GM21423 (cell line): Measurements from ENCODE around the gene PDPR.
"Not testable (repeated sequence)": the region's sequence is repeated elsewhere in the genome, so short reads cannot be mapped to it uniquely, and the experiment has no call there.

Source experiments
- ATAC-seq: cut with Tn5 transposase; IDR thresholded peaks from one replicate; pipeline ENCODE4 v1.9.1; 2021; ENCODE audit warnings: mild to moderate bottlenecking, moderate library complexity; ENCODE audit not compliant: unreplicated experiment

PDPR gene

GRCh38 chr16:70160821-70161220 lies 46.7 kb downstream of the PDPR start:
- ATAC-seq: no peak

DNA sequence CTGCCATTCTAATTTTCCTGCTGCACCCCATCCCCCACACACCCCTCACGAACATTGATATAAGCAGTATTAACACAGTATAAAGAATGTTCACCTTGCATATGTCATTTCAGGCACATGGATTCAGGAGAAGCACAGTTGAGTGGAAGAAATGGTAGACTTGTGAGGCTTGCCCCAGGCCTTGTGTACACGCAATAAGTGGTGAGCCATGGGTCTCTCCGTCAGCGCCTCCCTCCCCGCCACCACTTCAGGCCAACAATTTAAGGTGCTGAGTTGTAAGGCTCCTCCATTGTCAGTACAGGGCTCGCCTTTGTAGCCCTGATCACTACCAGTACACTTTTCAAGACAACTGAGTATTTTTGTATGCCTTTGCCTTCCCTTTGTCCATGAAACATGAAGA lies 47.2 kb downstream of the PDPR start:
- ATAC-seq: no peak

DNA sequence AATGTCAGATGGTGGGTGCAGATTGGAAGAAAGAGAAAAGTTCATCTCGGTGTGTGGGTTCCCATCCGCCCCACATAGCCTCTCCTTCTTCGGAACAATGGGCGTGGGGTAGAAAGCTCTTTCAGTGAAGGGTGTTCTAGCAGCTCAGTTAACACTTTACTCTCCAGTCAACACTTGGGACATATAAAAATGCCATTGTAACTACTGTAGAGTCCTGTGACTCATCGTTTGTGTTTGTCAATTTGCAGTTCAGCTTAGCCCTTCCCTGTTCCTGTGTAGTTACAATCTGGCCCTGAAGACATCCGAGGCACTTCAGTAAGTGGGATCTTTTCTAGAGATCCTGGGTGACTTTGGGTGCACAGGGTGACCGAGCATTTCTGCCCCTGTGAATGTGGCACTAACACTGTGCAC lies 47.9 kb downstream of the PDPR start:
- ATAC-seq: no peak

- ATAC-seq: no peak
Measured at GRCh38 chr16:70163596-70163995, 49.5 kb downstream of the PDPR start.

DNA sequence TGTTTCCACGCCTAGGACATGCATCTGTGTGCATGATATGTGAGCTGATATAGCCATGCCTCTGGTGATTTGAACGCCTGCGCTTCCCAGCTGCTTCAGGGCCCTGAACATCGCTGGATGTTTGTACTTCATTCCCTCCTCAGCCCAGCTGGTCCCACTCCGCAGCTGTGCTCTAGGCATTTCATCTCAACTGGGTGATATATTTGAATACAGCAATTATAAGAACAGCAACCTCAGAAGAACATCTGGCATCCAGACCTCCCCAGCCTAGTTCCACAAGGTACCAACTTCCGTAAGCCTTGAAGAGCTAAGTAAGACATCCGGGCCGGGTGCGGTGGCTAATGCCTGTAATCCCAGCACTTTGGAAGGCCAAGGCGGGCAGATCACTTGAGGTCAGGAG lies 52.6 kb downstream of the PDPR start:
- not testable (repeated sequence) for ATAC-seq

DNA sequence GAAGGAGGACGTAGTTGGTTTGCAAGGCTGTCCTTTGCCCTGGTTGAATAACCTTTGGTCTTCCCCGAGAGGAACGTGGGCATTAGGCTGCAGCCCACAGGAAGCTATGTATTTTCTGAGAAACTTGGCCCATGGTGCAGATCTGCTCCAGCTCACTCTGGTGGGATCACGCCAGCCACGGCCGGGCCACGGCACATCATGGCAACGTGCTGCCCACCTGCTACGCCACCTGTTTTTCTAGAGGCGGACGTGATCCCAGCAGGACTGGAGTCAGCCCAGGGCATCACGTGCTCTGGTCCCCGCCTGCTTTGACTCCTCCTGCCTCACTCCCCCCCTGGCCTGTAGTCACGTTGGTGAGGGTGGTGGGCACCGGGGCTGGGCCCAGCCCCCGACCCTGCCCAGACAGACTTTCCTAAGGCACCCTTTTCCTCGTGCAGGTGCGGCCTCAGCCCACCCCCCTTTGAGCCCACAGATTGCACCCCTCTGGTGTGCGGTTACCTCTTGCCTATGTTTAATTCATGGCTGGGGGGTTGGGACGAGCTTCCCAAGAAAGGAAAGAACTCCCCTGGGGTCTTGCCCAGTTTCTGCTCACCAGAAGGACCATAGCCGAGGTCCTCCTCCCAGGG lies 59.2 kb downstream of the PDPR start, which contains the start of gene CLEC18C:
Gene CLEC18C, plus strand, starts transcription at position 576 of the 626 bp plus-strand sequence. CDS start 492 bp downstream, outside the sequence.
- not testable (repeated sequence) for ATAC-seq

GRCh38 chr16:70173916-70174315 lies 59.8 kb downstream of the PDPR start:
- not testable (repeated sequence) for ATAC-seq

GRCh38 chr16:70174387-70174932 lies 60.3 kb downstream of the PDPR start:
- ATAC-seq: not testable (repeated sequence)

DNA sequence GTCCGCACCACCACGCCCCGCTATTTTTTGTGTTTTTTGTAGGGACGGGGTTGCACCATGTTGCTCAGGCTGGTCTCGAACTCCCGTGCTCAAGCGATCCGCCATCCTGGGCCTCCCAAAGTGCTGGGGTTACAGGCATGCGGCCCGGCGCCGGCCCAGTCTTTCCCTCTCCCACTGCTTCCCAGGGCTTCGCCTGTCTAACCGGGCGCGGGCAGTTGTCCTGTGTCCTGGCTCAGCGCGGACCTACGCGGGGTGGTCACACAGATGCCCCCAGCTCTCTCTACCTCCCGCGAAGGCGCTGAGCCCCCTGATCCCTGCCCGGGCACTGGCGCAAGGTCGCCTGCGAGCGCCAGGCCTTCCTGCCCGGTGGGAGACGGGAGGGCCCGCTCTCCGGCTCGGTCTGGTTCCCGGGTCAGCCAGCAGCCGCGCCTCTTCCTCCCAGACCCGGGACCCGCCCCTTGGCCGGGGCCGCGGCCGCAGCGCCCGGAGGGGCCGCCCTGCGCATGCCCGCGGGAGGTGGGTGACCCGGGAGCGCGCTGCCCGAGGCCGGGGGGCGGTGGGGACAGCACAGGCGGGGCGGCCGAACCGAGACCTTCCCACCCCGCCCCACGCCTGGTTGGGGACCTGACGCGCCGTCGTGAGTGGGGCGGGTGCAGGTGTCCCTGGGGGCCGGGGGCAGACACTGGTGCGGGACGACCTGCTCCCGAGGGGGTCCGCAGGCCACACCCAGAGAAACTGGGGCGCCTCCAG lies 73.9 kb downstream of the PDPR start:
- not testable (repeated sequence) for ATAC-seq

DNA sequence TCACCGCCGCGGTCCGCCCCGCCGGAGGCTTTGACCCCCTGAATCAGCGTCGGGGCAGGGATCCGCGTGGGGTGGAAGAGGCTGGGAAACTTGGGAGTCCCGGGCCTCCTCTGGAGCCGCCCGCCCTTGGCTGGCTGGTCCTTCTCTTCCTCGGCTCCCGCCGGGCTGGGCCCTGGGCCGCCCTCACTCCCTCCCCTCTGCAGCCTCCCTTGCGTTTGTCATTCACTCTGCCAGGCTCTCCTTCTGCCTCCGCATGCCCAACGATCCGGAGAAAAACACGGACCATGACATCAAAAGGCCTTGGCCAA lies 74.4 kb downstream of the PDPR start:
- ATAC-seq: not testable (repeated sequence)

DNA sequence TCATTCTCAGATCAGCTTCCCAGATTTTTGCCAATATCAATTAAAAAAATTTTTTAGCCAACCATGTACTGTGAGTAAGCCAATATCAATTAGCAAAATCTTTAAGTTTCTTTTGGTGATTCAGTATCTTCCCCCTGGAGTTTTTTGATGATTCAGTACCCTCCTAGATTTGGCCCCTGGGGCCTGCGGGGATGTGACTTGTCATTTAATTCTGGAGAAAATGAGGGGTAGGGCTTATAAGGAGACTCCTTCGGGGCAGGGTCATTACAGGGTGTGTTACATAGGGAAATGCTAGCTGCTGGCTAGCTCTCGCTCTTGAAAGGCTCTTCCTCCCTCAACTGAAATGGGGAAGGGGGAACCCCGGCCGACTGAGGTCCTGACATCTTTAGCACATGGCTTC lies 76.4 kb downstream of the PDPR start:
- ATAC-seq: not testable (repeated sequence)

DNA sequence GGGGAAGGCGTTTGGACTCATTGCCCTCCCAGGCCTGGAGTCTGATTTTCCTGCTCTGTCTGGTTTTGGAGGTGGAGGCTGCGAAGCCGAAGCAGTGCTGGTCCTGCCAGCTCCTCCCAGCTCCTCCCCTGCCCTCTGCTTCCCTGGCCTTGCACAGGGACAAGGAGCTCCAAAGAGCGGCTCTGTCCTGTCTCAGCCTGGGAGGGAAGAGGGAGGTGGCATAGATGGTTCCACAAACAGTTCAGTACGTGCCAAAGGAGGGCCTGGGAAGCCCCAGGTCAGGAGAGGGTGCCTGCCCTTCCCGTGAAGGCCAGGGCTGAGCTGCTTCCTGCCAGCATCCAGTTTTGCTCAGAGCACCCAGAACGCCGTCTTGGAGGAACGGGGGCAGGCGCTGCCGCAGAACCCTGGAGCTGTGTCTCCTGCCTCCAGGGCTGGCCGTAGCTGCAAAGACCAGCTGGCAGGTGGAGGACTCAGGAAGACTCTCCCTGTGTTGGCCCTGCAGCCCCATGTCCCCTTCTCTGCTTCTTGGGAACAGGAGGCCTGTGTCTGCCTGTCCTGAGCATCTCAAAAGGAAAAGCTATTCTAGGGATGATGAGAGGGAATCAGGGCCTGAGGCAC lies 82.7 kb downstream of the PDPR start:
- ATAC-seq: not testable (repeated sequence)

GRCh38 chr16:70197611-70198010 lies 83.5 kb downstream of the PDPR start:
- not testable (repeated sequence) for ATAC-seq

- ATAC-seq: not testable (repeated sequence)
Measured at GRCh38 chr16:70198230-70198629, 84.1 kb downstream of the PDPR start.

- not testable (repeated sequence) for ATAC-seq
Measured at GRCh38 chr16:70198666-70199065, 84.5 kb downstream of the PDPR start.

- not testable (repeated sequence) for ATAC-seq
Measured at GRCh38 chr16:70199170-70199569, 85.0 kb downstream of the PDPR start.

DNA sequence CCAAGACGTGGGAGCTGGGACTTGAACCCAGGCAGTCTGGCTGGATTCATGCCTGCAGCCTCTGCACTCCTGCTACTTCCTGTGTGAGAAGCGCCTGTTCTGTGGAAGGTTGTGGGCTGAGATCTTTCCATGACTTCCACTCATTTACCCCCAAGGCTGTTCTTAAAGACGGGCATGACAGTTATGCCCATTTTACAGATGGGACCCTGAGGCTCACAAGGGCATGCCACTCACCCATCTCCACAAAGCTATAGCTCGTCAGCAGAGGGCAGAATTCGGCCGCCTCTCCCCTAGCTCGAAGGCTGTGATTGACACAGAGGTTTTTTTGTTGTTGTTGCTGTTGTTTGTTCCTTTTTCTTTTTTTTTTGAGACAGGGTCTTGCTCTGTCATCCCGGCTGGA lies 85.9 kb downstream of the PDPR start:
- ATAC-seq: not testable (repeated sequence)

DNA sequence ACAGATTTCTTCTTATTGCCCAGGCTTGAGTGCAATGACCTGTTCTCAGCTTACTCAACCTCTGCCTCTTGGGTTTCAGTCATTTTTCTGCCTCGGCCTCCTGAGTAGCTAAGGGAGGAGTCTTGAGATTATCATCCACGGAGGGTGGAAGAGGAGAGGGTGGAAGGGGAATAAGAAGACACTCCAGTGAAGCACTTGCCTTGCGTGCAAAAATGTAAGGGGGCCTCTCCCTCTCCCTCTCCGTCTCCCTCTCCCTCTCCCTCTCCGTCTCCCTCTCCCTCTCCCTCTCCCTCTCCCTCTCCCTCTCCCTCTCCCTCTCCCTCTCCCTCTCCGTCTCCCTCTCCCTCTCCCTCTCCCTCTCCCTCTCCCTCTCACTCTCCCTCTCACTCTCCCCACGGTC lies 89.4 kb downstream of the PDPR start:
- not testable (repeated sequence) for ATAC-seq

- not testable (repeated sequence) for ATAC-seq
Measured at GRCh38 chr16:70204010-70204409, 89.9 kb downstream of the PDPR start.

DNA sequence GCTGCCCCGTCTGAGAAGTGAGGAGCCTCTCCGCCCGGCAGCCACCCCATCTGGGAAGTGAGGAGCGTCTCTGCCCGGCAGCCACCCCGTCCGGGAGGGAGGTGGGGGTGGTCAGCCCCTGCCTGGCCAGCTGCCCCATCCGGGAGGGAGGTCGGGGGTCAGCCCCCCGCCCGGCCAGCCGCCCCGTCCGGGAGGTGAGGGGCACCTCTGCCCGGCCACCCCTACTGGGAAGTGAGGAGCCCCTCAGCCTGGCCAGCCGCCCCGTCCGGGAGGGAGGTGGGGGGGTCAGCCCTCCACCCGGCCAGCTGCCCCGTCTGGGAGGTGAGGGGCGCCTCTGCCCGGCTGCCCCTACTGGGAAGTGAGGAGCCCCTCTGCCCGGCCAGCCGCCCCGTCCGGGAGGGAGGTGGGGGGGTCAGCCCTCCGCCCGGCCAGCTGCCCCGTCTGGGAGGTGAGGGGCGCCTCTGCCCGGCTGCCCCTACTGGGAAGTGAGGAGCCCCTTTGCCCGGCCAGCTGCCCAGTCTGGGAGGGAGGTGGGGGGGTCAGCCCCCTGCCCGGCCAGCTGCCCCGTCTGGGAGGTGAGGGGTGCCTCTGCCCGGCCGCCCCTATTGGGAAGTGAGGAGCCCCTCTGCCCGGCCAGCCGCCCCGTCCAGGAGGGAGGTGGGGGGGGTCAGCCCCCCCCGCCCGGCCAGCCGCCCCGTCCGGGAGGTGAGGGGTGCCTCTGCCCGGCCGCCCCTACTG lies 90.7 kb downstream of the PDPR start:
- not testable (repeated sequence) for ATAC-seq

GRCh38 chr16:70206382-70206781 lies 92.2 kb downstream of the PDPR start:
- not testable (repeated sequence) for ATAC-seq
